NCI-H524 (cell line): ENCODE measurements around the gene SNU13.
"Not testable (repeated sequence)": the region's sequence is repeated elsewhere in the genome, so short reads cannot be mapped to it uniquely, and the experiment has no call there.

Source experiments
- DNase-seq, 2 experiments: peaks; one replicate each; lab custom pipeline; 2025; lab: John Stamatoyannopoulos, UW

SNU13 gene

GRCh38 chr22:41641854-41642253, 46.8 kb downstream of the SNU13 start:
- no peak for DNase-seq

- DNase-seq: no peak
These were observed 49.9 kb downstream of the SNU13 start for GRCh38 chr22:41638748-41639147.

GRCh38 chr22:41638124-41638523, 50.5 kb downstream of the SNU13 start:
- DNase-seq: no peak

- not testable (repeated sequence) for DNase-seq
These were observed 51.0 kb downstream of the SNU13 start for GRCh38 chr22:41637623-41638022.

GRCh38 chr22:41636467-41636866, 52.2 kb downstream of the SNU13 start:
- DNase-seq: no peak

GRCh38 chr22:41634610-41635009, 54.1 kb downstream of the SNU13 start:
- not testable (repeated sequence) for DNase-seq

- not testable (repeated sequence) for DNase-seq
These were observed 57.1 kb downstream of the SNU13 start for GRCh38 chr22:41631615-41632014.

GRCh38 chr22:41631115-41631514, 57.6 kb downstream of the SNU13 start:
- not testable (repeated sequence) for DNase-seq

GRCh38 chr22:41625577-41625976, 63.1 kb downstream of the SNU13 start:
- DNase-seq: no peak
